ENCODE results near the gene EID3. TPM values are rescaled to one million over a fixed set of nuclear protein-coding genes. Genes with fewer than 3 reads are reported as not detected.

Gene EID3
- total RNA-seq, 6 experiments from 2014 or later: 2.2 to 4.4 (median 4.1) TPM

DNA sequence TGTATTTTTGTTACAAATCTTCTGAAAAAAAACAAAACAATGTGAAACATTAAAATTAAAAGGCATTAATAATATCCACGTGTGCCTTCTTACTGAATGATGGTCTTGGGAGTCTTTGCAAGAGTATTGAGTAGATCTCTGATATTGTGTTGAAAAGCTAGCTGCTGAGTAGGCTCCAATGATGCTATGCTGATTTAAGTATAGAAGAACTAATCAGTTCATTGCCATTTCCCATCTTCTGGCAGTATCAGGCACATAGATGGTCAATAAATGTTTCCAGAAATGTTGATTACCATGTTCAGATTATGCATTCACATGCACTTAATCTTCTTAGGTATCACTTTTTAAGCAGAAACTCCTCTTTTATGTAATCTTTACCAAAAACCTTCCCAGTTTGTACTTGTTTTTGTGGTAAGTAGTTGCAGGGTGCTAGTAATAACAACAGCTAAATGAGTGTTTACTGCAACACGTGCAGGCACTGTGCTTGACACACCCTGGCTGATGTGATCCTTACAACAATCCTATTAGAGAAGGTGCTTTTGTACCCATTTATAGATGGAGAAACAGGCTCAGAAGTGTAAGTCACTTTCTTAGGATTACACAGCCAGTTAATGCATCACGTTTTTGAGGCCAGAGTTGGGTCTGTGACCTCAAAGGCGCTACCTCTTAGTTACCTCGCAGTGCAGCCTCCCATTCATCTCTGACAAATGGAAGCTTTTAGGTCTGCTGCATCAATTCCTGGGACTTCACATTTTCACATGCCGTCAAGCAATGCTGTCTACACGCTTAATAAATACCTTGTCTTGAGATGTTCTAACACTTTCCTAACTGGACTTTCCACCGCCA lies 46.9 kb downstream of the EID3 start:
- Mint-ChIP-seq H3K9me3 (peaks cover 10% of the 10 kb centered on the region), H3K4me3 (peak overlapping the region; percentile 44; the same call in 1 of the 2 replicates), H3K4me1 (ENCODE audit: low read depth) (peaks cover 72% of the 10 kb centered on the region), H3K27me3 (ENCODE audit: insufficient read depth) (peaks cover 58% of the 10 kb centered on the region), H3K27ac (peak overlapping the region; percentile 63), H3K36me3 (ENCODE audit: low read depth) (peaks cover 69% of the 10 kb centered on the region)
- TF ChIP-seq, protein P1, sequence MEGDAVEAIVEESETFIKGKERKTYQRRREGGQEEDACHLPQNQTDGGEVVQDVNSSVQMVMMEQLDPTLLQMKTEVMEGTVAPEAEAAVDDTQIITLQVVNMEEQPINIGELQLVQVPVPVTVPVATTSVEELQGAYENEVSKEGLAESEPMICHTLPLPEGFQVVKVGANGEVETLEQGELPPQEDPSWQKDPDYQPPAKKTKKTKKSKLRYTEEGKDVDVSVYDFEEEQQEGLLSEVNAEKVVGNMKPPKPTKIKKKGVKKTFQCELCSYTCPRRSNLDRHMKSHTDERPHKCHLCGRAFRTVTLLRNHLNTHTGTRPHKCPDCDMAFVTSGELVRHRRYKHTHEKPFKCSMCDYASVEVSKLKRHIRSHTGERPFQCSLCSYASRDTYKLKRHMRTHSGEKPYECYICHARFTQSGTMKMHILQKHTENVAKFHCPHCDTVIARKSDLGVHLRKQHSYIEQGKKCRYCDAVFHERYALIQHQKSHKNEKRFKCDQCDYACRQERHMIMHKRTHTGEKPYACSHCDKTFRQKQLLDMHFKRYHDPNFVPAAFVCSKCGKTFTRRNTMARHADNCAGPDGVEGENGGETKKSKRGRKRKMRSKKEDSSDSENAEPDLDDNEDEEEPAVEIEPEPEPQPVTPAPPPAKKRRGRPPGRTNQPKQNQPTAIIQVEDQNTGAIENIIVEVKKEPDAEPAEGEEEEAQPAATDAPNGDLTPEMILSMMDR (IDR thresholded peaks at IDR 0.05): no peak
- DNase-seq: no peak

DNA sequence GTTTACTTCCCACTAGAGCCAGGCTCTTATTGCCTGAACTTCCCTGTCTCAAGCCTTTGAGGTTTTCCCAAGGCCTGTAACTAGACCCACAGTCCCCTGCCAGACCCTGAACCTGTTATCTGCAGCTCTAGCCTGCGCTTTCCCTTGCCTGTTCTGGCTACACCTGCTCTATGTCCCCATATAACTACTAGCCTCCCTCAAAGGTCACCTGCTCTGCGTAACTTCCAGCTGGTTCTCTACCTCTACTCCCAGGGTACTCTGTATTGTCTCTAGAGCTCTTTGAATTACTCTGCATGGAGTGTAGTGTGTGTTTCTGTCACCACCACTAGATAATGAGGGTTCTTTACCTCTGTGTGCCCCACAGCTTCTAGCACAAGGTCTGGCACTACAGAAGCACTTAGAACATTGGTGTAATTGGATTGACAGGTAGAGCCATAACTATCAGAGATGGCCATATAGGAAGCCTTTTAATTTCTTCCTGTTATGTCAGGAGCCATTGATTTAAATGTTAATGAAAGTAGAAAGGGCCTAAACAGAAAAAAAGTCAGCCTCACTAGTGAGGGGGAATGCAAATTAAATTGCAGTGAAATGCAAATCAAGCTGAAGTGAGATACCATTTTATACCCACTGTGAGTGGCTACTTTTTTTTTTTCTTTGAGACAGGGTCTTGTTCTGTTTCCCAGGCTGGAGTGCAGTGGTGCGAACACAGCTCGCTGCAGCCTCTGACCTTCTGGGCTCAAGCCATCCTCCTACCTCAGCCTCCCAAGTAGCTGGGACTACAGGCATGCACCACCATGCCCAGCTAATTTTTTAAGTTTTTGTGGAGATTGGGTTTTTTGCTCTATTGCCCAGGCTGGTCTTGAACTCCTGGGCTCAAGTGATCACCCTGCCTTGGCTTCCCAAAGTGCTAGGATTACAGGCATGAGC lies 47.8 kb downstream of the EID3 start:
- peaks cover 17% of the 10 kb centered on the region for H3K9me3 Mint-ChIP-seq
- peak overlapping the region; percentile 44 for H3K4me3 Mint-ChIP-seq
- TF ChIP-seq, protein P1 (IDR thresholded peaks at IDR 0.05): no peak
- peaks cover 67% of the 10 kb centered on the region for H3K36me3 Mint-ChIP-seq (ENCODE audit: low read depth)
- DNase-seq: no peak
- H3K27ac Mint-ChIP-seq: peak overlapping the region; percentile 64
- H3K4me1 Mint-ChIP-seq (ENCODE audit: low read depth): peaks cover 79% of the 10 kb centered on the region
- H3K27me3 Mint-ChIP-seq (ENCODE audit: insufficient read depth): peaks cover 67% of the 10 kb centered on the region

GRCh38 chr12:104352106-104352713 lies 48.7 kb downstream of the EID3 start:
- TF ChIP-seq, protein P1 (IDR thresholded peaks at IDR 0.05): no peak
- H3K9me3 Mint-ChIP-seq: peaks cover 20% of the 10 kb centered on the region
- H3K4me1 Mint-ChIP-seq (ENCODE audit: low read depth): peaks cover 85% of the 10 kb centered on the region
- peak overlapping the region; percentile 64 for H3K27ac Mint-ChIP-seq
- no peak for DNase-seq
- H3K36me3 Mint-ChIP-seq (ENCODE audit: low read depth): peaks cover 61% of the 10 kb centered on the region
- peak overlapping the region; percentile 50; the same call in 1 of the 2 replicates for H3K4me3 Mint-ChIP-seq
- H3K27me3 Mint-ChIP-seq (ENCODE audit: insufficient read depth): peaks cover 70% of the 10 kb centered on the region

DNA sequence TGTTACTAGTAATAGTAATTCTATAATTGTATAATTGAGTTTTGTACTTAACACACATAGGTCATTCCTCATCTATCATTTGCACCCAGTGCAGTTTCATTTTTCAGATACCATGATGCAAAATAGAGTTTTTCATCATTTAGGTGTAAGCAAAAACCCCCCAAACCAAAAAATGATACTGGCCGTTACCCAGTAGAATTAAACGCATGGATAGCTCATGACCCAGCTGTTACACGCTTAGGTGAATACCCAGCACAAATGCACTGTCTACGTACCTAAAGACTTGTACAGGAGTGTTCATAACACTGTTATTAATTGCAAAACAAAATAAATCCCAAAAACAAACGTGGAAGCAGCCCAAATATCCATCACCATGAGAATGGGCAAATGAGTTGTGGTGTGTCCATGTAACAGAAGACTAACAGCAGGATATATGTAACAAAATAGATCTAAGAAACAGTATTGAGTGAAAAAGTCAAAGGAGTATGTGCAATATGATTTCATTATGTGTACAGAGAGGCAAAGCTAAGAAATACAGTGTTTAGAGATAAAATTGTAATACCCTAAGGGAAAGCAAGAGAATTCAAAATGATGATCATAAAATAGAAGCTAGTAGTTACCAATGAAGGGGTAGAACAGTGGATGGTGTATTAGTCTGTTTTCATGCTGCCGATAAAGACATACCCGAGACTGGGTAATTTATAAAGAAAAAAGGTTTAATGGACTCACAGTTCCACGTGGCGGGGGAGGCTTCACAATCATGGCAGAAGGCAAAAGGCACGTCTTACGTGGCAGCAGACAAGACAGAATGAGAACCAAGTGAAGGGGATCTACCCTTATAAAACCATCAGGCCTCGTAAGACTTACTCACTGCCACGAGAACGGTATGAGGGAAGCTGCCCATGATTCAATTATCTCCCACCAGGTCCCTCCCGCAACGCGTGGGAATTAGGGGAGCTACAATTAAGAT lies 49.8 kb downstream of the EID3 start:
- peaks cover 68% of the 10 kb centered on the region for H3K27me3 Mint-ChIP-seq (ENCODE audit: insufficient read depth)
- H3K4me3 Mint-ChIP-seq: peak overlapping the region; percentile 2; the same call in 1 of the 2 replicates
- peak overlapping the region; percentile 62 for H3K27ac Mint-ChIP-seq
- peaks cover 80% of the 10 kb centered on the region for H3K4me1 Mint-ChIP-seq (ENCODE audit: low read depth)
- H3K36me3 Mint-ChIP-seq (ENCODE audit: low read depth): peaks cover 51% of the 10 kb centered on the region
- TF ChIP-seq, protein P1 (IDR thresholded peaks at IDR 0.05): no peak
- peaks cover 20% of the 10 kb centered on the region for H3K9me3 Mint-ChIP-seq
- DNase-seq: no peak
